Chondrocyte (in vitro differentiated cells): Measurements from ENCODE around the gene TBC1D5. TPM values are rescaled to one million over a fixed set of nuclear protein-coding genes. Genes with fewer than 3 reads are reported as not detected.
"Not testable (repeated sequence)": the region's sequence is repeated elsewhere in the genome, so short reads cannot be mapped to it uniquely, and the experiment has no call there.

ENCODE experiments used
- DNase-seq: peaks from one replicate; pipeline ENCODE4 v3.0.0; 2021; ENCODE audit warnings: mixed read lengths, low spot score
- H3K27ac Mint-ChIP-seq: one replicate; pipeline ENCODE4 v1.8.0; 2021; ENCODE audit warnings: mild to moderate bottlenecking, moderate library complexity, mixed read lengths; ENCODE audit not compliant: unreplicated experiment
- H3K27me3 Mint-ChIP-seq: 2 replicates; pipeline ENCODE4 v1.8.0; 2021; ENCODE audit warnings: low read depth, mixed read lengths
- H3K36me3 Mint-ChIP-seq: 2 replicates; pipeline ENCODE4 v1.8.0; 2021; ENCODE audit warnings: low read depth, mixed read lengths
- H3K4me1 Mint-ChIP-seq: 2 replicates; pipeline ENCODE4 v1.8.0; 2021; ENCODE audit warnings: low read depth, mild to moderate bottlenecking, mixed read lengths
- H3K4me3 Mint-ChIP-seq: one replicate; pipeline ENCODE4 v1.8.0; 2021; ENCODE audit warnings: mild to moderate bottlenecking, moderate library complexity, mixed read lengths; ENCODE audit not compliant: unreplicated experiment
- H3K9me3 Mint-ChIP-seq: 2 replicates; pipeline ENCODE4 v1.8.0; 2021; ENCODE audit warnings: low read depth, mixed read lengths
- CTCF ChIP-seq: fragments of 200-600 bp; sonication (generic); IDR thresholded peaks from 2 replicates; pipeline ENCODE4 v1.5.0; 2021; ENCODE audit warnings: antibody characterized with exemption, mild to moderate bottlenecking, moderate library complexity
- total RNA-seq: library from RNA; stranded (reverse); gene quantifications from 3 replicates; pipeline ENCODE4 v1.2.1, GENCODE V29; 2021

TBC1D5 gene
- total RNA-seq, 1 donor from 2014 or later = 44.6 TPM

- H3K4me1 Mint-ChIP-seq = peaks cover 11% of the 10 kb centered on the region
- H3K9me3 Mint-ChIP-seq = no peaks in the 10 kb centered on the region
- TF ChIP-seq CTCF = no peak
- no peaks in the 10 kb centered on the region for H3K36me3 Mint-ChIP-seq
- no peak overlapping the region for H3K27ac Mint-ChIP-seq
- H3K4me3 Mint-ChIP-seq = no peak overlapping the region
- no peaks in the 10 kb centered on the region for H3K27me3 Mint-ChIP-seq
- no peak for DNase-seq
Observed at GRCh38 chr3:17672506-17672905, 69.9 kb downstream of the TBC1D5 start.

- no peak for TF ChIP-seq CTCF
- Mint-ChIP-seq H3K9me3 (no peaks in the 10 kb centered on the region), H3K36me3 (no peaks in the 10 kb centered on the region), H3K27me3 (no peaks in the 10 kb centered on the region), H3K4me1 (peaks cover 11% of the 10 kb centered on the region), H3K27ac (no peak overlapping the region), H3K4me3 (no peak overlapping the region)
- no peak for DNase-seq
Observed at GRCh38 chr3:17670749-17671148, 71.7 kb downstream of the TBC1D5 start.

GRCh38 chr3:17664923-17665322 lies 77.5 kb downstream of the TBC1D5 start:
- H3K27ac Mint-ChIP-seq = no peak overlapping the region
- no peaks in the 10 kb centered on the region for H3K9me3 Mint-ChIP-seq
- H3K4me3 Mint-ChIP-seq = no peak overlapping the region
- no peak for DNase-seq
- no peaks in the 10 kb centered on the region for H3K4me1 Mint-ChIP-seq
- no peaks in the 10 kb centered on the region for H3K36me3 Mint-ChIP-seq
- TF ChIP-seq CTCF = no peak
- no peaks in the 10 kb centered on the region for H3K27me3 Mint-ChIP-seq

- H3K4me3 Mint-ChIP-seq = no peak overlapping the region
- H3K27me3 Mint-ChIP-seq = no peaks in the 10 kb centered on the region
- DNase-seq = no peak
- no peaks in the 10 kb centered on the region for H3K9me3 Mint-ChIP-seq
- no peak overlapping the region for H3K27ac Mint-ChIP-seq
- H3K4me1 Mint-ChIP-seq = no peaks in the 10 kb centered on the region
- no peak for TF ChIP-seq CTCF
- H3K36me3 Mint-ChIP-seq = no peaks in the 10 kb centered on the region
Observed at GRCh38 chr3:17656264-17656663, 86.2 kb downstream of the TBC1D5 start.

- H3K4me3 Mint-ChIP-seq = no peak overlapping the region
- no peak for DNase-seq
- no peaks in the 10 kb centered on the region for H3K9me3 Mint-ChIP-seq
- no peaks in the 10 kb centered on the region for H3K36me3 Mint-ChIP-seq
- no peaks in the 10 kb centered on the region for H3K4me1 Mint-ChIP-seq
- TF ChIP-seq CTCF = no peak
- H3K27me3 Mint-ChIP-seq = no peaks in the 10 kb centered on the region
- H3K27ac Mint-ChIP-seq = no peak overlapping the region
Observed at GRCh38 chr3:17655743-17656142, 86.7 kb downstream of the TBC1D5 start.

GRCh38 chr3:17649748-17650147 lies 92.7 kb downstream of the TBC1D5 start:
- not testable (repeated sequence) for H3K36me3 Mint-ChIP-seq, DNase-seq, H3K4me3 Mint-ChIP-seq, H3K4me1 Mint-ChIP-seq, H3K9me3 Mint-ChIP-seq, H3K27ac Mint-ChIP-seq, H3K27me3 Mint-ChIP-seq

GRCh38 chr3:17648630-17649355 lies 93.6 kb downstream of the TBC1D5 start:
- not testable (repeated sequence) for H3K27me3 Mint-ChIP-seq, H3K36me3 Mint-ChIP-seq, H3K4me1 Mint-ChIP-seq, H3K27ac Mint-ChIP-seq, DNase-seq, H3K4me3 Mint-ChIP-seq, H3K9me3 Mint-ChIP-seq
